PC-3 (cell line): ENCODE data around the gene LIN54. TPM values are rescaled to one million over a fixed set of nuclear protein-coding genes. Genes with fewer than 3 reads are reported as not detected.

Source experiments
- ATAC-seq: fragments of 200-7000 bp; cut with Tn5 transposase; 2 replicates; pipeline ENCODE4 v1.9.1; 2020; ENCODE audit warnings: mild to moderate bottlenecking, moderate library complexity
- BruUV-seq: library from RNA; stranded (reverse); fragments of 400-500 nt; replicated peaks from 2 replicates; lab custom pipeline; 2021; lab: Mats Ljungman, UMichigan
- CTCF ChIA-PET: fragments of 300-600 bp; sonication (Branson Sonifier 250); formaldehyde crosslinking; loops from one replicate; lab custom pipeline; 2022; ENCODE audit warnings: antibody characterized with exemption; lab: Charles Lee
- POLR2A ChIA-PET: fragments of 300-600 bp; sonication (Branson Sonifier 250); formaldehyde crosslinking; loops from one replicate; lab custom pipeline; 2022; ENCODE audit warnings: antibody characterized with exemption; ENCODE audit not compliant: unreplicated experiment; lab: Charles Lee
- DNase-seq: peaks from one replicate; pipeline ENCODE4 v3.0.0-alpha.2; 2015
- H2AFZ ChIP-seq: fragments of 300-600 bp; sonication (generic); 2 replicates; pipeline ENCODE4 v1.6.0; 2016; ENCODE audit warnings: antibody characterized with exemption, low read length
- H3F3A ChIP-seq: fragments of 300-600 bp; sonication (generic); one replicate; pipeline ENCODE4 v1.6.0; 2017; ENCODE audit warnings: antibody characterized with exemption, low read length, control low read depth, mild to moderate bottlenecking; ENCODE audit not compliant: unreplicated experiment
- H3K27ac ChIP-seq: fragments of 300-600 bp; sonication (generic); 2 replicates; pipeline ENCODE4 v1.5.1; 2016; ENCODE audit warnings: mild to moderate bottlenecking, low read length
- H3K27me3 ChIP-seq: fragments of 300-600 bp; sonication (generic); 2 replicates; pipeline ENCODE4 v1.6.1; 2016; ENCODE audit warnings: low read length, mixed read lengths
- H3K36me3 ChIP-seq: fragments of 300-600 bp; sonication (generic); 2 replicates; pipeline ENCODE4 v1.6.1; 2016; ENCODE audit warnings: low read depth, mixed run types, low read length, mixed read lengths
- H3K4me1 ChIP-seq: fragments of 300-600 bp; sonication (generic); 2 replicates; pipeline ENCODE4 v1.5.1; 2016; ENCODE audit warnings: low read length; ENCODE audit not compliant: insufficient read depth
- H3K4me2 ChIP-seq: fragments of 300-600 bp; sonication (generic); 2 replicates; pipeline ENCODE4 v1.6.0; 2016; ENCODE audit warnings: low read length
- H3K4me3 ChIP-seq: fragments of 300-600 bp; sonication (generic); 2 replicates; pipeline ENCODE4 v1.5.1; 2016; ENCODE audit warnings: mild to moderate bottlenecking, low read length, mixed read lengths
- H3K79me2 ChIP-seq: fragments of 300-600 bp; sonication (generic); 2 replicates; pipeline ENCODE4 v1.6.1; 2017; ENCODE audit warnings: low read length, mixed read lengths
- H3K9ac ChIP-seq: fragments of 300-600 bp; sonication (generic); 2 replicates; pipeline ENCODE4 v1.6.0; 2016; ENCODE audit warnings: mild to moderate bottlenecking, low read length
- H3K9me2 ChIP-seq: fragments of 300-600 bp; sonication (generic); replicated peaks from 2 replicates; pipeline ENCODE4 v1.6.1; 2016; ENCODE audit warnings: mixed run types, low read length, mixed read lengths
- H3K9me3 ChIP-seq: fragments of 300-600 bp; sonication (generic); 2 replicates; pipeline ENCODE4 v1.6.1; 2016; ENCODE audit warnings: low read length, mixed read lengths
- H4K20me1 ChIP-seq: fragments of 300-600 bp; sonication (generic); 2 replicates; pipeline ENCODE4 v1.6.1; 2016; ENCODE audit warnings: low read length, mixed read lengths
- EZH2 ChIP-seq: fragments of 300-600 bp; sonication (generic); IDR thresholded peaks from one replicate; pipeline ENCODE4 v1.6.1; 2017; ENCODE audit warnings: antibody characterized with exemption, mild to moderate bottlenecking, low read length; ENCODE audit not compliant: unreplicated experiment
- EZH2phosphoT487 ChIP-seq: fragments of 300-600 bp; sonication (generic); IDR thresholded peaks from 2 replicates; pipeline ENCODE4 v1.6.1; 2018; ENCODE audit warnings: mild to moderate bottlenecking, antibody characterized with exemption, low read length, borderline replicate concordance
- intact Hi-C: fragments of 100-400 bp; cut with micrococcal nuclease; formaldehyde crosslinking; loops from 2 replicates; pipeline ENCODE4 v1.9.0; 2023
- total RNA-seq: library from RNA; depleted of rRNA; stranded (reverse); fragments of >200 nt; gene quantifications from 2 replicates; pipeline ENCODE4 v1.2.3, GENCODE V29; 2014
- TF ChIP-seq, protein P1 (sequence below): fragments of 300-600 bp; sonication (generic); conservative IDR thresholded peaks from 2 replicates; pipeline ENCODE4 v1.5.1; 2017; ENCODE audit warnings: antibody characterized with exemption, low read depth, mild to moderate bottlenecking, low read length

Gene LIN54
- total RNA-seq, 1 experiment from 2014 or later: 15.9 TPM

GRCh38 chr4:82998898-82999297 lies 11.7 kb downstream of the LIN54 start:
- Histone ChIP-seq H3K4me3 (no peak overlapping the region), H3K27ac (no peak overlapping the region), H4K20me1 (0 out of 2 replicates have a peak, but pooled peaks cover 3% of the 10 kb centered on the region), H3K36me3 (no peaks in the 10 kb centered on the region), H3K79me2 (peaks cover 54% of the 10 kb centered on the region), H2AFZ (no peak overlapping the region), H3F3A (no peaks in the 10 kb centered on the region), H3K27me3 (no peaks in the 10 kb centered on the region), H3K9me3 (no peaks in the 10 kb centered on the region), H3K9ac (no peak overlapping the region), H3K4me1 (no peaks in the 10 kb centered on the region), H3K4me2 (no peak overlapping the region), H3K9me2 (no peaks in the 10 kb centered on the region)
- ATAC-seq: peak; percentile 54
- ChIA-PET POLR2A (no interaction called here), CTCF (no interaction called here)
- TF ChIP-seq, protein P1, sequence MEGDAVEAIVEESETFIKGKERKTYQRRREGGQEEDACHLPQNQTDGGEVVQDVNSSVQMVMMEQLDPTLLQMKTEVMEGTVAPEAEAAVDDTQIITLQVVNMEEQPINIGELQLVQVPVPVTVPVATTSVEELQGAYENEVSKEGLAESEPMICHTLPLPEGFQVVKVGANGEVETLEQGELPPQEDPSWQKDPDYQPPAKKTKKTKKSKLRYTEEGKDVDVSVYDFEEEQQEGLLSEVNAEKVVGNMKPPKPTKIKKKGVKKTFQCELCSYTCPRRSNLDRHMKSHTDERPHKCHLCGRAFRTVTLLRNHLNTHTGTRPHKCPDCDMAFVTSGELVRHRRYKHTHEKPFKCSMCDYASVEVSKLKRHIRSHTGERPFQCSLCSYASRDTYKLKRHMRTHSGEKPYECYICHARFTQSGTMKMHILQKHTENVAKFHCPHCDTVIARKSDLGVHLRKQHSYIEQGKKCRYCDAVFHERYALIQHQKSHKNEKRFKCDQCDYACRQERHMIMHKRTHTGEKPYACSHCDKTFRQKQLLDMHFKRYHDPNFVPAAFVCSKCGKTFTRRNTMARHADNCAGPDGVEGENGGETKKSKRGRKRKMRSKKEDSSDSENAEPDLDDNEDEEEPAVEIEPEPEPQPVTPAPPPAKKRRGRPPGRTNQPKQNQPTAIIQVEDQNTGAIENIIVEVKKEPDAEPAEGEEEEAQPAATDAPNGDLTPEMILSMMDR: no peak
- TF ChIP-seq EZH2phosphoT487 (no peak), EZH2 (no peak)
- BruUV-seq: no TSS peak
- intact Hi-C loops: no loop called here
- DNase-seq: no peak

GRCh38 chr4:82994834-82995233 lies 15.8 kb downstream of the LIN54 start:
- Histone ChIP-seq H3K4me2 (no peak overlapping the region), H3K9me2 (no peaks in the 10 kb centered on the region), H3K27me3 (no peaks in the 10 kb centered on the region), H3K36me3 (no peaks in the 10 kb centered on the region), H3K79me2 (peaks cover 42% of the 10 kb centered on the region), H3K4me1 (no peaks in the 10 kb centered on the region), H3K27ac (no peak overlapping the region), H3F3A (no peaks in the 10 kb centered on the region), H2AFZ (no peak overlapping the region), H4K20me1 (0 out of 2 replicates have a peak, but pooled peaks cover 3% of the 10 kb centered on the region), H3K9ac (no peak overlapping the region), H3K9me3 (no peaks in the 10 kb centered on the region), H3K4me3 (no peak overlapping the region)
- TF ChIP-seq, protein P1: no peak
- no peak for TF ChIP-seq EZH2phosphoT487
- no peak for TF ChIP-seq EZH2
- no peak for ATAC-seq
- no TSS peak for BruUV-seq
- POLR2A ChIA-PET: no interaction called here
- intact Hi-C loops: no loop called here
- DNase-seq: no peak
- CTCF ChIA-PET: no interaction called here

DNA sequence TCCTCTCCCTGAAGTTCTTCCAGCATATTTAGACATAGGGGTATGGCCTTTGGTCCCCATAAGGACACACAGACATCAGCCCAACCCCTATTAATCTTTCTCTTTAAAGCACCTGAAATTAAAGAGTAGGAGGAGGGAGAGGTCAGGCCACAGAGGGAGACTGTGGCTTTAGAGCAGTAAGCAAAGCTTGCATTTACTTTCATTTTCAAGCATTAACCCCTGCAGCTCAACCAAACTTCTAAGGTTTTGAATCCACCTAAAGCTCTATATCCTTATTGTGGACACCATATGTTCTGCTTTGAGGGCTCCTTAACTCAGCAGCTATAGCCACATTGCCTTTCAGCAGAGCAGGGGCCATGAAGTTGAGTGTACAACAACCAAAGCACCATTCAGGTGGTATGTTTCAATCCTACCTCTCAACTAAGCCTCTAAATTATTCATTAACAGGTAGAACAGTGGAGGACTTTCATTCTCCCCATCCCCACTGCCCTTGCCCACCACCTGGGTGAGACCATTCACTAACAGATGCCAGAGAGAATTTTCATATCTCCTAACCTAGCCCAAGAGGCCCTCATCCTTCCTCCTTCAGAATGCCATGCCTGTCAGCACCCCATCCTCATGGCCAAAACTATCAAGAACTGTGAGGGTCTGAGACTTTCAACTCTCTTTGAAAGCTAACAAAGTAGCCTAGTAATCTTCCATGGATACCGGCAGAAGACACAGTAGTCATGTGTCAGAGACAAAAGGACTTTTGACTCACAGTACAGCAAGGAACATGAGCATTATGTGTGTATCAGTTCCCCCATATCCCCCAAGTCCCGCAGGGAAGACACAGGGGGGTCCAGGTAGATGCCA lies 20.8 kb downstream of the LIN54 start:
- intact Hi-C loops: no loop called here
- POLR2A ChIA-PET: no interaction called here
- DNase-seq (no peak), ATAC-seq (no peak; the same call in 1 of the 2 replicates)
- CTCF ChIA-PET: no interaction called here
- H3K27me3 ChIP-seq: no peaks in the 10 kb centered on the region
- no peak overlapping the region for H3K4me2 ChIP-seq
- no TSS peak for BruUV-seq
- TF ChIP-seq, protein P1: no peak
- TF ChIP-seq EZH2 (no peak), EZH2phosphoT487 (no peak)
- H3K9me2 ChIP-seq: no peaks in the 10 kb centered on the region
- H3K27ac ChIP-seq: no peak overlapping the region
- H4K20me1 ChIP-seq: no peaks in the 10 kb centered on the region
- no peaks in the 10 kb centered on the region for H3K36me3 ChIP-seq
- no peaks in the 10 kb centered on the region for H3K4me1 ChIP-seq
- no peak overlapping the region for H3K4me3 ChIP-seq
- no peaks in the 10 kb centered on the region for H3K9me3 ChIP-seq
- no peak overlapping the region for H2AFZ ChIP-seq
- no peak overlapping the region for H3K9ac ChIP-seq
- no peaks in the 10 kb centered on the region for H3F3A ChIP-seq
- peaks cover 52% of the 10 kb centered on the region for H3K79me2 ChIP-seq
